CD8-positive, alpha-beta memory T cell (primary cell): Measurements from ENCODE around the gene ZNF462. TPM values are rescaled to one million over a fixed set of nuclear protein-coding genes. Genes with fewer than 3 reads are reported as not detected.

Experiments
- CTCF ChIA-PET: fragments of 350-600 bp; sonication (Branson Sonifier 250); formaldehyde crosslinking; loops from one replicate; lab custom pipeline; 2021; ENCODE audit warnings: antibody characterized with exemption; lab: Charles Lee
- POLR2A ChIA-PET: fragments of 350-600 bp; sonication (Branson Sonifier 250); formaldehyde crosslinking; loops from one replicate; lab custom pipeline; 2021; ENCODE audit warnings: antibody characterized with exemption; lab: Charles Lee
- DNase-seq, 5 donors: peaks; one replicate each; pipeline versions ENCODE4 v3.0.0 to v3.0.0-alpha.2; 2020 to 2022; ENCODE audit warnings: mixed read lengths in 1 of 5
- H3K27ac ChIP-seq: one replicate; pipeline ENCODE4 v1.7.0; 2013; ENCODE audit warnings: low read depth, mild to moderate bottlenecking, low read length, moderate library complexity
- H3K27me3 ChIP-seq: 2 replicates; pipeline ENCODE4 v1.7.0; 2013; ENCODE audit warnings: low read length, mild to moderate bottlenecking; ENCODE audit not compliant: insufficient read depth, poor library complexity, severe bottlenecking
- H3K36me3 ChIP-seq: 2 replicates; pipeline ENCODE4 v1.7.0; 2013; ENCODE audit warnings: mild to moderate bottlenecking, low read length, moderate library complexity; ENCODE audit not compliant: insufficient read depth
- H3K4me1 ChIP-seq: 2 replicates; pipeline ENCODE4 v1.7.0; 2013; ENCODE audit warnings: mild to moderate bottlenecking, low read length, moderate library complexity; ENCODE audit not compliant: insufficient read depth
- H3K4me3 ChIP-seq: 2 replicates; pipeline ENCODE4 v1.7.0; 2013; ENCODE audit warnings: mild to moderate bottlenecking, low read length
- H3K9me3 ChIP-seq: 2 replicates; pipeline ENCODE4 v1.7.0; 2013; ENCODE audit warnings: mild to moderate bottlenecking, low read length
- H3K27ac Mint-ChIP-seq, 8 donors: one replicate each; pipeline ENCODE4 v1.8.0; 2020 to 2021; ENCODE audit warnings: mixed read lengths in 8 of 8, mild to moderate bottlenecking in 6 of 8, inconsistent platforms in 3 of 8, moderate library complexity in 3 of 8
- H3K27me3 Mint-ChIP-seq, 2 donors: one replicate each; pipeline ENCODE4 v1.8.0; 2020 to 2021; ENCODE audit warnings: mixed read lengths in 2 of 2, mild to moderate bottlenecking in 1 of 2, moderate library complexity in 1 of 2
- H3K36me3 Mint-ChIP-seq, 3 donors: one replicate each; pipeline ENCODE4 v1.8.0; 2020 to 2021; ENCODE audit warnings: mixed read lengths in 3 of 3, inconsistent platforms in 1 of 3, mild to moderate bottlenecking in 1 of 3
- H3K4me1 Mint-ChIP-seq, 3 donors: one replicate each; pipeline ENCODE4 v1.8.0; 2020 to 2021; ENCODE audit warnings: mixed read lengths in 3 of 3, inconsistent platforms in 1 of 3, mild to moderate bottlenecking in 1 of 3
- H3K4me3 Mint-ChIP-seq, 7 donors: one replicate each; pipeline ENCODE4 v1.8.0; 2020 to 2021; ENCODE audit warnings: mixed read lengths in 7 of 7, mild to moderate bottlenecking in 6 of 7, moderate library complexity in 4 of 7, inconsistent platforms in 2 of 7
- H3K9me3 Mint-ChIP-seq, 5 donors: one replicate each; pipeline ENCODE4 v1.8.0; 2020 to 2022; ENCODE audit warnings: mixed read lengths in 5 of 5, mild to moderate bottlenecking in 3 of 5, moderate library complexity in 2 of 5, inconsistent platforms in 1 of 5
- polyA plus RNA-seq: library from polyadenylated mRNA; unstranded; fragments of 300-500 nt; fragmentation: Illumina TruSeq; gene quantifications from one replicate; pipeline ENCODE4 v1.2.3, GENCODE V29; 2021
- total RNA-seq, 2 experiments: library from RNA; stranded (reverse); gene quantifications; one replicate each; pipeline ENCODE4 v1.2.3, GENCODE V29; 2021

ZNF462 gene
- total and polyA plus RNA-seq, 3 experiments from 2014 or later, result 0.13 to 0.18 TPM; not detected in 1

- H3K4me3 Mint-ChIP-seq, result no peak overlapping the region
- Histone ChIP-seq H3K9me3 (no peaks in the 10 kb centered on the region), H3K36me3 (no peaks in the 10 kb centered on the region), H3K27ac (no peak overlapping the region), H3K4me1 (no peaks in the 10 kb centered on the region), H3K27me3 (no peaks in the 10 kb centered on the region), H3K4me3 (no peak overlapping the region)
- POLR2A ChIA-PET, result no interaction called here
- peaks cover 0 to 5% (median 4%) of the 10 kb centered on the region in 3 donors for H3K4me1 Mint-ChIP-seq
- no peaks in the 10 kb centered on the region for H3K27me3 Mint-ChIP-seq
- CTCF ChIA-PET, result no interaction called here
- no peak overlapping the region for H3K27ac Mint-ChIP-seq
- DNase-seq, result no peak
- H3K36me3 Mint-ChIP-seq, result no peaks in the 10 kb centered on the region
- H3K9me3 Mint-ChIP-seq, result peaks cover 0 to 5% (median 0%) of the 10 kb centered on the region in 5 donors
Observed at GRCh38 chr9:106916466-106917235, 53.7 kb downstream of the ZNF462 start.

GRCh38 chr9:106918825-106919509 lies 56.0 kb downstream of the ZNF462 start:
- CTCF ChIA-PET, result interaction anchor here (0.9 kb wide), 1 partner anchor 49 kb away, joined by 3 read pairs; no protein-coding TSS in a partner anchor
- Mint-ChIP-seq H3K36me3 (no peaks in the 10 kb centered on the region), H3K27ac (no peak overlapping the region), H3K27me3 (no peaks in the 10 kb centered on the region), H3K4me1 (peaks cover 0 to 6% (median 5%) of the 10 kb centered on the region in 3 donors), H3K4me3 (no peak overlapping the region), H3K9me3 (peaks cover 0 to 8% (median 0%) of the 10 kb centered on the region in 5 donors)
- Histone ChIP-seq H3K9me3 (no peaks in the 10 kb centered on the region), H3K36me3 (no peaks in the 10 kb centered on the region), H3K27me3 (no peaks in the 10 kb centered on the region), H3K4me1 (no peaks in the 10 kb centered on the region), H3K27ac (no peak overlapping the region), H3K4me3 (no peak overlapping the region)
- DNase-seq, result no peak
- POLR2A ChIA-PET, result no interaction called here

GRCh38 chr9:106920091-106920490 lies 57.1 kb downstream of the ZNF462 start:
- Histone ChIP-seq H3K27me3 (no peaks in the 10 kb centered on the region), H3K36me3 (no peaks in the 10 kb centered on the region), H3K4me1 (no peaks in the 10 kb centered on the region), H3K27ac (no peak overlapping the region), H3K9me3 (no peaks in the 10 kb centered on the region), H3K4me3 (no peak overlapping the region)
- no peak for DNase-seq
- Mint-ChIP-seq H3K27me3 (no peaks in the 10 kb centered on the region), H3K4me1 (peaks cover 0 to 6% (median 5%) of the 10 kb centered on the region in 3 donors), H3K9me3 (peaks cover 0 to 7% (median 3%) of the 10 kb centered on the region in 5 donors), H3K4me3 (no peak overlapping the region), H3K36me3 (no peaks in the 10 kb centered on the region), H3K27ac (peak overlapping the region in 1 of 8 donors; percentile 12)
- CTCF ChIA-PET, result no interaction called here
- POLR2A ChIA-PET, result interaction anchor here (0.6 kb wide), 1 partner anchor 20 kb away, joined by 4 read pairs; no protein-coding TSS in a partner anchor

- CTCF ChIA-PET, result no interaction called here
- Histone ChIP-seq H3K36me3 (no peaks in the 10 kb centered on the region), H3K27ac (no peak overlapping the region), H3K4me1 (no peaks in the 10 kb centered on the region), H3K9me3 (no peaks in the 10 kb centered on the region), H3K4me3 (no peak overlapping the region), H3K27me3 (no peaks in the 10 kb centered on the region)
- no peaks in the 10 kb centered on the region for H3K36me3 Mint-ChIP-seq
- H3K9me3 Mint-ChIP-seq, result peaks cover 0 to 7% (median 3%) of the 10 kb centered on the region in 5 donors
- peaks cover 0 to 6% (median 5%) of the 10 kb centered on the region in 3 donors for H3K4me1 Mint-ChIP-seq
- peak overlapping the region in 1 of 8 donors; percentile 85 for H3K27ac Mint-ChIP-seq
- POLR2A ChIA-PET, result no interaction called here
- no peaks in the 10 kb centered on the region for H3K27me3 Mint-ChIP-seq
- DNase-seq, result no peak
- peak overlapping the region in 1 of 7 donors; percentile 35 for H3K4me3 Mint-ChIP-seq
Observed at GRCh38 chr9:106920701-106921283, 57.8 kb downstream of the ZNF462 start.

- DNase-seq, result peak in 2 of 5 donors; percentile 13 to 47
- H3K27me3 Mint-ChIP-seq, result no peaks in the 10 kb centered on the region
Observed at GRCh38 chr9:106921341-106921899, 58.5 kb downstream of the ZNF462 start.

GRCh38 chr9:106922026-106922425 lies 59.1 kb downstream of the ZNF462 start:
- Mint-ChIP-seq H3K27me3 (no peaks in the 10 kb centered on the region), H3K36me3 (no peaks in the 10 kb centered on the region), H3K9me3 (peaks cover 0 to 7% (median 3%) of the 10 kb centered on the region in 5 donors), H3K4me1 (peaks cover 0 to 6% (median 5%) of the 10 kb centered on the region in 3 donors), H3K4me3 (no peak overlapping the region), H3K27ac (no peak overlapping the region)
- Histone ChIP-seq H3K27me3 (no peaks in the 10 kb centered on the region), H3K27ac (no peak overlapping the region), H3K9me3 (no peaks in the 10 kb centered on the region), H3K4me1 (no peaks in the 10 kb centered on the region), H3K36me3 (no peaks in the 10 kb centered on the region), H3K4me3 (no peak overlapping the region)
- POLR2A ChIA-PET, result no interaction called here
- CTCF ChIA-PET, result no interaction called here
- no peak for DNase-seq

More at GRCh38 chr9:106921341-106921899, 58.5 kb downstream of the ZNF462 start:
- Histone ChIP-seq H3K27me3 (no peaks in the 10 kb centered on the region), H3K9me3 (no peaks in the 10 kb centered on the region), H3K36me3 (no peaks in the 10 kb centered on the region), H3K4me1 (no peaks in the 10 kb centered on the region), H3K4me3 (no peak overlapping the region), H3K27ac (no peak overlapping the region)
- CTCF ChIA-PET, result no interaction called here
- H3K27ac Mint-ChIP-seq, result peak overlapping the region in 1 of 8 donors; percentile 85
- peaks cover 0 to 6% (median 5%) of the 10 kb centered on the region in 3 donors for H3K4me1 Mint-ChIP-seq
- H3K4me3 Mint-ChIP-seq, result peak overlapping the region in 1 of 7 donors; percentile 35
- POLR2A ChIA-PET, result no interaction called here
- H3K9me3 Mint-ChIP-seq, result peaks cover 0 to 7% (median 5%) of the 10 kb centered on the region in 5 donors
- no peaks in the 10 kb centered on the region for H3K36me3 Mint-ChIP-seq

GRCh38 chr9:106925392-106925791 lies 62.4 kb downstream of the ZNF462 start:
- H3K27me3 Mint-ChIP-seq, result no peaks in the 10 kb centered on the region
- peaks cover 0 to 10% (median 7%) of the 10 kb centered on the region in 5 donors for H3K9me3 Mint-ChIP-seq
- no peaks in the 10 kb centered on the region for H3K36me3 Mint-ChIP-seq
- Histone ChIP-seq H3K27ac (no peak overlapping the region), H3K27me3 (no peaks in the 10 kb centered on the region), H3K4me1 (no peaks in the 10 kb centered on the region), H3K4me3 (no peak overlapping the region), H3K9me3 (no peaks in the 10 kb centered on the region), H3K36me3 (no peaks in the 10 kb centered on the region)
- H3K4me3 Mint-ChIP-seq, result no peak overlapping the region
- no peak for DNase-seq
- peaks cover 0 to 6% (median 5%) of the 10 kb centered on the region in 3 donors for H3K4me1 Mint-ChIP-seq
- ChIA-PET POLR2A (no interaction called here), CTCF (no interaction called here)
- no peak overlapping the region for H3K27ac Mint-ChIP-seq
